VCaP (cell line): ENCODE measurements around the gene USF1.

Experiments
- H3K27ac ChIP-seq: fragments of 450-650 bp; 2 replicates; pipeline ENCODE4 v1.5.1; 2017
- CTCF ChIP-seq: fragments of 450-650 bp; conservative IDR thresholded peaks from 2 replicates; pipeline ENCODE4 v1.5.1; 2017; ENCODE audit warnings: mild to moderate bottlenecking, moderate library complexity

USF1 gene

GRCh38 chr1:161082996-161083747, 37.4 kb upstream of the USF1 start:
- TF ChIP-seq CTCF: no peak
- H3K27ac ChIP-seq: no peak overlapping the region

- no peak overlapping the region for H3K27ac ChIP-seq
- TF ChIP-seq CTCF: no peak
These were observed 36.7 kb upstream of the USF1 start for GRCh38 chr1:161082483-161082882.

DNA sequence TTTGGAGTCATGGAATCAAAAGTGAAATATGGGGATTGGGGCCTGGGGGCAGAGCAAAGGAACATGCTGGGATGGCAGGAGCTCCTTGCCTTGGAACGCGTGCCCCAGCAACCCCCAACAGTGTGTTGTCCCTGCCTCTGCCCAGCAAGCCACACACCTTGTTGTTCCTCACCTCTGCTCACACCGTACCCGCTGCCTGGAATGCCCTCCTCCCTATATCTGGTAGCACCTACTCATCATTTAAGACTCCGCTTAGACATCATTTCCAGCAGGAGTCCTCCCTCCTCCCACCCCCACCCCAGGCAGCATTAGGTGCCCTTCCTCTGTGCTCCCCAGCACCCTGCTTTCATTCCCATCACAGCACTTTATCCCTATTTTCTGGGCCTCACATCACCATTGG, 35.7 kb upstream of the USF1 start:
- H3K27ac ChIP-seq: no peak overlapping the region
- no peak for TF ChIP-seq CTCF

GRCh38 chr1:161080441-161081405, 34.9 kb upstream of the USF1 start:
- H3K27ac ChIP-seq: no peak overlapping the region
- TF ChIP-seq CTCF: no peak

GRCh38 chr1:161079436-161080110, 33.8 kb upstream of the USF1 start:
- no peak overlapping the region for H3K27ac ChIP-seq
- no peak for TF ChIP-seq CTCF

DNA sequence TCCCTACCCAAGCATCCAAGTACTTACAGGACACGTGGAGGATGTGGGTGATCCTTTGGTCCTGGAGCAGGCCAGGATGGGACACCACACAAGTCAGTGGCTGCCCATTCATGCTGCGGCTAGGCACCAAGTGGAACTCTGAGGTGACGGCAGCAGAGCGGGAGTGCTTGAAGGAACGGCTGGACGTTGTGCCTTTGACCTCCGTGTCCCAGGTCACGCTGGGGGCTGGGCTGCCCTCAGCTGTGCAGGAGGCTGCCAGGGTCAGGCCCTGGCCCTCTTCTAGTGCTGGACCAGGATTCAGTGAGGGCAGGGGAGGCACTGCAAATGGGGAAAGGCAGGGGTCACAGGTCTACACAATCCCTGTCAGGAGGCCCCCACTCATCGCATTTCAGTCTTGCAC, 31.6 kb upstream of the USF1 start:
- H3K27ac ChIP-seq: no peak overlapping the region
- no peak for TF ChIP-seq CTCF

DNA sequence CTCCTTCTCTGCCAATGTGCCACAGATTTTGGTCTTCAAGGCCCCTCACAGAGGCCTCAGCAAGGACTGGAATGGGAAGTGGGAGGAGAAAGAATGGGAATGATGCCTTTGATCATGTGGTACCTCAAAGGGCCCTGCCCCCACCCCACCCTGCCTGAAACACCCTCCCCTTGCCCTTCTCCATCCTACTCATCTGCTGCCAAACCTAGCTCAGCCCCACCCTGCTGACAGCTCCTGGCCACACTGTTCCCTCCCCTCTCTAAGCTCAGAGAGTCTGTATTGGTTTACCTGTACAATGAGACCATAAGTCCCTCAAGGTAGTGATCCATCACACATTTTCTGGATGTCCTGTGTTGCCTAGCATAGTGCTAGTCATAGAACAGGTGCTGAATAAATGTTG, 30.6 kb upstream of the USF1 start:
- TF ChIP-seq CTCF: no peak
- H3K27ac ChIP-seq: no peak overlapping the region
